ENCODE measurements around the gene PIK3AP1.

GRCh38 chr10:96638120-96638519 lies 82.2 kb downstream of the PIK3AP1 start:
- TF ChIP-seq CTCF (IDR thresholded peaks at IDR 0.05) (no peak), POLR2A (IDR thresholded peaks at IDR 0.05) (no peak), POLR2AphosphoS5 (IDR thresholded peaks at IDR 0.05) (no peak)

Data from prostate gland (tissue), 2 donors.